Measurements from ENCODE around the gene ZCWPW1.

The ZCWPW1 gene

GRCh38 chr7:100432621-100433275 is 4.2 kb upstream of the ZCWPW1 start:
- TF ChIP-seq TOX (CRISPR knock-in tag; IDR thresholded peaks at IDR 0.05; ENCODE audit: borderline replicate concordance) (no peak), ZNF8 (CRISPR knock-in tag; IDR thresholded peaks at IDR 0.05) (no peak), CREB5 (CRISPR knock-in tag; IDR thresholded peaks at IDR 0.05; ENCODE audit: low read depth) (no peak), RARB (CRISPR knock-in tag; IDR thresholded peaks at IDR 0.05) (no peak), ZFP3 (CRISPR knock-in tag; IDR thresholded peaks at IDR 0.05) (no peak), GLIS3 (CRISPR knock-in tag; IDR thresholded peaks at IDR 0.05) (no peak), ESRRG (CRISPR knock-in tag; IDR thresholded peaks at IDR 0.05) (no peak), CSDC2 (CRISPR knock-in tag; IDR thresholded peaks at IDR 0.05) (no peak), OSR1 (CRISPR knock-in tag; IDR thresholded peaks at IDR 0.05) (no peak), CSRNP3 (CRISPR knock-in tag; IDR thresholded peaks at IDR 0.05) (no peak)
- ATAC-seq, result no peak

DNA sequence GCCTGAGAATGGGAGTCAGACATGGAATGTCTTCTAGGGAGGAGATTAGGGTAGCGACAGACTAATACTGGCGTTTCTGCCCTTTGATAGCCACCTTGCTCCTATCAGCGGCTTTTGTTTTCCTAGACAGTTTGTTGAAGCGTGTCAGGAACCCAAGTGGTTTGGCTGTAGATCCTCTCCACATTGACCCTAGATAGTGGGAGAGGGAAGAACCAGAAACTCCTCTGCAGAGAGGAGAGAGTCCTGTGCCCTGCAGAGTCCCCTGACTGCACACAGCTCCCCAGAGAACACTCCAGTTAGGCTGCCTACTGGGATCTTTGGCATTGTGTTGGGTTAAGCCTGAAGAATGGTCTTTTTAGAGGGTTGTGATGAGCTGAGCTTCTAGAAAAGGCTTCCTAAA is 3.5 kb upstream of the ZCWPW1 start:
- no peak for ATAC-seq
- TF ChIP-seq POU6F1 (CRISPR knock-in tag; IDR thresholded peaks at IDR 0.05; ENCODE audit: borderline replicate concordance, low read depth) (no peak), PPARA (CRISPR knock-in tag; IDR thresholded peaks at IDR 0.05; ENCODE audit: borderline replicate concordance) (no peak), ZFP3 (CRISPR knock-in tag; IDR thresholded peaks at IDR 0.05) (no peak), ZNF70 (CRISPR knock-in tag; IDR thresholded peaks at IDR 0.05) (no peak)

DNA sequence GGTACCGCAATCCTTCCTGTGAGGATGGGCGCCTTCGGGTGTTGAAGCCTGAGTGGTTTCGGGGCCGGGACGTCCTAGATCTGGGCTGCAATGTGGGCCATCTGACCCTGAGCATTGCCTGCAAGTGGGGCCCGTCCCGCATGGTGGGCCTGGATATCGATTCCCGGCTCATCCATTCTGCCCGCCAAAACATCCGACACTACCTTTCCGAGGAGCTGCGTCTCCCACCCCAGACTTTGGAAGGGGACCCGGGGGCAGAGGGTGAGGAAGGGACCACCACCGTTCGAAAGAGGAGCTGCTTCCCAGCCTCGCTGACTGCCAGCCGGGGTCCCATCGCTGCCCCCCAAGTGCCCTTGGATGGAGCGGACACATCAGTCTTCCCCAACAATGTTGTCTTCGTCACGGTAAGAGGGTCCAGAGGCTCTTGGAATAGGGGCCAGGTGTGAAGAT is 2.8 kb upstream of the ZCWPW1 start:
- ATAC-seq, result no peak
- TF ChIP-seq OSR1 (CRISPR knock-in tag; IDR thresholded peaks at IDR 0.05) (no peak), ZFP30 (CRISPR knock-in tag; IDR thresholded peaks at IDR 0.05) (no peak), ZNF565 (CRISPR knock-in tag; conservative IDR thresholded peaks at IDR 0.05; ENCODE audit: low read depth) (no peak), RARB (CRISPR knock-in tag; IDR thresholded peaks at IDR 0.05) (no peak), CSRNP3 (CRISPR knock-in tag; IDR thresholded peaks at IDR 0.05) (no peak)
- TF ChIP-seq, protein P1, sequence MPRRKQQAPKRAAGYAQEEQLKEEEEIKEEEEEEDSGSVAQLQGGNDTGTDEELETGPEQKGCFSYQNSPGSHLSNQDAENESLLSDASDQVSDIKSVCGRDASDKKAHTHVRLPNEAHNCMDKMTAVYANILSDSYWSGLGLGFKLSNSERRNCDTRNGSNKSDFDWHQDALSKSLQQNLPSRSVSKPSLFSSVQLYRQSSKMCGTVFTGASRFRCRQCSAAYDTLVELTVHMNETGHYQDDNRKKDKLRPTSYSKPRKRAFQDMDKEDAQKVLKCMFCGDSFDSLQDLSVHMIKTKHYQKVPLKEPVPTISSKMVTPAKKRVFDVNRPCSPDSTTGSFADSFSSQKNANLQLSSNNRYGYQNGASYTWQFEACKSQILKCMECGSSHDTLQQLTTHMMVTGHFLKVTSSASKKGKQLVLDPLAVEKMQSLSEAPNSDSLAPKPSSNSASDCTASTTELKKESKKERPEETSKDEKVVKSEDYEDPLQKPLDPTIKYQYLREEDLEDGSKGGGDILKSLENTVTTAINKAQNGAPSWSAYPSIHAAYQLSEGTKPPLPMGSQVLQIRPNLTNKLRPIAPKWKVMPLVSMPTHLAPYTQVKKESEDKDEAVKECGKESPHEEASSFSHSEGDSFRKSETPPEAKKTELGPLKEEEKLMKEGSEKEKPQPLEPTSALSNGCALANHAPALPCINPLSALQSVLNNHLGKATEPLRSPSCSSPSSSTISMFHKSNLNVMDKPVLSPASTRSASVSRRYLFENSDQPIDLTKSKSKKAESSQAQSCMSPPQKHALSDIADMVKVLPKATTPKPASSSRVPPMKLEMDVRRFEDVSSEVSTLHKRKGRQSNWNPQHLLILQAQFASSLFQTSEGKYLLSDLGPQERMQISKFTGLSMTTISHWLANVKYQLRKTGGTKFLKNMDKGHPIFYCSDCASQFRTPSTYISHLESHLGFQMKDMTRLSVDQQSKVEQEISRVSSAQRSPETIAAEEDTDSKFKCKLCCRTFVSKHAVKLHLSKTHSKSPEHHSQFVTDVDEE (CRISPR knock-in tag; IDR thresholded peaks at IDR 0.05), result no peak

DNA sequence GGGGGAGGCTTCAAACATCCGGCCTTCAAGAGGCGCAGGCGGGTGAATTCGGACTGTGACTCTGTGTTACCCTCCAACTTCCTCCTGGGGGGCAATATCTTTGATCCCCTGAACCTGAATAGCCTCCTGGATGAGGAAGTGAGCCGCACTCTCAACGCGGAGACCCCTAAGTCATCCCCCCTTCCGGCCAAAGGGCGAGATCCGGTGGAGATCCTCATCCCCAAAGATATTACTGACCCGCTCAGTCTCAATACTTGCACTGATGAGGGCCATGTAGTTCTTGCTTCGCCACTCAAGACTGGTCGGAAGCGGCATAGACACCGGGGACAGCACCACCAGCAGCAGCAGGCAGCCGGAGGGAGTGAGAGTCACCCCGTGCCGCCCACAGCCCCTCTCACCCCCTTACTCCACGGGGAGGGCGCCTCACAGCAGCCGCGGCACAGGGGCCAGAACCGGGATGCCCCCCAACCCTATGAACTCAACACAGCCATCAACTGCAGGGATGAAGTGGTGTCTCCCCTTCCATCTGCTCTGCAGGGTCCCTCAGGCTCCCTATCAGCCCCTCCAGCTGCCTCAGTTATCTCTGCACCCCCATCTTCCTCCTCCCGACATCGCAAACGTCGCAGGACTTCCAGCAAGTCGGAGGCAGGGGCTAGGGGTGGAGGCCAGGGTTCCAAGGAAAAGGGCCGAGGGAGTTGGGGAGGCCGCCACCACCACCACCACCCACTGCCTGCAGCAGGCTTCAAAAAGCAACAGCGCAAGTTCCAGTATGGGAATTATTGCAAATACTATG is 2.2 kb upstream of the ZCWPW1 start:
- no peak for ATAC-seq
- TF ChIP-seq ZFP30 (CRISPR knock-in tag; IDR thresholded peaks at IDR 0.05), result no peak
- TF ChIP-seq, protein P1 (CRISPR knock-in tag; IDR thresholded peaks at IDR 0.05), result no peak
- TF ChIP-seq ZNF565 (CRISPR knock-in tag; conservative IDR thresholded peaks at IDR 0.05; ENCODE audit: low read depth), result no peak
- TF ChIP-seq ESRRG (CRISPR knock-in tag; IDR thresholded peaks at IDR 0.05), result no peak
- no peak for TF ChIP-seq CSRNP3 (CRISPR knock-in tag; IDR thresholded peaks at IDR 0.05)
- TF ChIP-seq ARNTL (CRISPR knock-in tag; IDR thresholded peaks at IDR 0.05; ENCODE audit: borderline replicate concordance, low read depth), result no peak
- no peak; the same call in 1 of the 2 replicates for TF ChIP-seq PATZ1 (CRISPR knock-in tag; IDR thresholded peaks at IDR 0.05; ENCODE audit: borderline replicate concordance)
